Measurements from ENCODE around the gene ZIC4.

DNA sequence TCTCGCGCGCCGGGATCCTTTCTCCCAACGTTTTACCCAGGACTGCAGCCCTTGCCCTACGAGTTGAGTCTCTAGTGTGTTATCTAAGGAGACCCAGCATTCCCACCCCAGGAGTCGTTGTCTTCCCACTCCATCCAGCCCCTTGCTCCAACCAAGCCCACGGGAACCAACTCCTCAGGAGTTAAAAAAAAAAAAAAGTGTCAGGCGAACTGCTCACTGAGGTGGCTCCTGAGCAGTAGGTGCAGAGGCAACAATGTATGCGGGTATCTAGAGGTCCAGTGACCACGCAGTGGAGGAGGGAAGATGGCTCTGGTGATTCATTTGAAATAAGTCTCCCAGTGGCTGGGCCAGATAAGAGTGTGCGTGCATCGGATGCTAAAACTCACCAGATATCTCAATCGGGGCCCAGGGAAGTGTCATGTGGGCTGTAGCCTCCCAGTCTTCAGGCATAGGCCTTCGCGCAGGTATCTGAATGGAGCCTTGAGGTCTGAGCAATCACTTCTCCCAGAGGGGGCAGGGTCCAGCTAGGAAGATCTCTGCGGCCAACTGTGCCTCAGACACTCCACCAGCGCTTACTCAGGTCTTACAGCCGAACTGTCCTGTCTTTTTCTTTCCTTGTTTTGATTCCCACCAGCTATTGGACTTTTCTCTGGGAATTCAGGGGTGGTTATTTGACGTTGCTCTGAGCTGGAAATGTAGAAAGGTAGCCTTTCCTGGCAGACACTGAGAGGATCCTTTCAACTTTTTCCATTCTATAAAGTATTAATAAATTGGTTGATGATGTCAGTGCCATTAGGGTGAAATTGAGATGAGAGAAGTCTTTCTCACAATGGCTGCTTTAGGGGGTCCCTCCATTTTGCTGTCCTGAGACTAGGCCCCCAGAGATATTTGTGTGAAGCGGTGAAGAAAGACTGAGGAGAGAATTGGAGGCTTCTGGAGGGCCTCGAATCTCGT lies 21.0 kb downstream of the ZIC4 start:
- TF ChIP-seq CTCF (IDR thresholded peaks at IDR 0.05), result no peak
- TF ChIP-seq POLR2AphosphoS5 (IDR thresholded peaks at IDR 0.05), result no peak
- TF ChIP-seq POLR2A (IDR thresholded peaks at IDR 0.05), result no peak
- TF ChIP-seq EP300 (IDR thresholded peaks at IDR 0.05), result no peak
